Esophagus muscularis mucosa (tissue), 4 donors: ENCODE results near the gene PCDH9. TPM values are rescaled to one million over a fixed set of nuclear protein-coding genes. Genes with fewer than 3 reads are reported as not detected.

Experiments
- DNase-seq: peaks from one replicate; pipeline ENCODE4 v3.0.0-alpha.2; 2017; ENCODE audit errors: extremely low spot score
- H3K27ac ChIP-seq, 4 donors: fragments of 200-600 bp; sonication (generic); replicated peaks in 1 of 4; 1 replicate in 3 of 4; 2 replicates in 1 of 4; pipeline ENCODE4 v1.5.1; 2016 to 2019; ENCODE audit warnings: mild to moderate bottlenecking in 1 of 4
- H3K27me3 ChIP-seq, 4 donors: fragments of 200-600 bp; sonication (generic); one replicate each; pipeline versions ENCODE4 v1.5.1 to v1.6.0; 2016 to 2019
- H3K36me3 ChIP-seq, 4 donors: fragments of 200-600 bp; sonication (generic); one replicate each; pipeline ENCODE4 v1.5.1; 2016 to 2019
- H3K4me1 ChIP-seq, 4 donors: fragments of 200-600 bp; sonication (generic); one replicate each; pipeline ENCODE4 v1.5.1; 2016 to 2019
- H3K4me3 ChIP-seq, 4 donors: fragments of 200-600 bp; sonication (generic); 1 replicate in 2 of 4; 2 replicates in 2 of 4; pipeline ENCODE4 v1.5.1; 2016 to 2019; ENCODE audit warnings: mild to moderate bottlenecking in 4 of 4, moderate library complexity in 1 of 4
- H3K9me3 ChIP-seq, 4 donors: fragments of 200-600 bp; sonication (generic); 1 replicate in 3 of 4; 2 replicates in 1 of 4; pipeline ENCODE4 v1.5.1; 2016 to 2019
- EP300 ChIP-seq: sonication (generic); formaldehyde crosslinking; IDR thresholded peaks from one replicate; pipeline ENCODE4 v1.6.1; 2017; ENCODE audit warnings: antibody characterized with exemption
- POLR2A ChIP-seq: fragments of 450-650 bp; IDR thresholded peaks from one replicate; pipeline ENCODE4 v1.6.1; 2017; ENCODE audit warnings: antibody characterized with exemption, moderate library complexity, mild to moderate bottlenecking, low read depth
- POLR2AphosphoS5 ChIP-seq, 2 donors: sonication (generic); formaldehyde crosslinking; IDR thresholded peaks; one replicate each; pipeline ENCODE4 v1.6.1; 2017; ENCODE audit warnings: antibody characterized with exemption in 2 of 2
- WGBS: methylation state at CpG from one replicate; pipeline ENCODE4 v1.1.5; 2018; 5-methylcytosine and 5-hydroxymethylcytosine counted together
- intact Hi-C: fragments of 100-400 bp; cut with DNase I; formaldehyde crosslinking; loops from one replicate; pipeline ENCODE4 v1.15.1; 2023
- total RNA-seq, 4 donors: library from RNA; depleted of rRNA; stranded (reverse); fragments of >200 nt; gene quantifications; one replicate each; pipeline versions ENCODE4 v1.1.0 to v1.2.1, GENCODE V29; 2016
- TF ChIP-seq, protein P1 (sequence below), 3 experiments: fragments of 200-600 bp in 2 of 3; fragments of 450-650 bp in 1 of 3; sonication (generic) in 2 of 3; IDR thresholded peaks; one replicate each; pipeline ENCODE4 v1.5.1; 2017 to 2019; ENCODE audit warnings: antibody characterized with exemption in 3 of 3, mild to moderate bottlenecking in 2 of 3, moderate library complexity in 1 of 3

PCDH9 gene
- total RNA-seq, 4 donors from 2014 or later: 33.8 to 81.8 (median 49.1) TPM

DNA sequence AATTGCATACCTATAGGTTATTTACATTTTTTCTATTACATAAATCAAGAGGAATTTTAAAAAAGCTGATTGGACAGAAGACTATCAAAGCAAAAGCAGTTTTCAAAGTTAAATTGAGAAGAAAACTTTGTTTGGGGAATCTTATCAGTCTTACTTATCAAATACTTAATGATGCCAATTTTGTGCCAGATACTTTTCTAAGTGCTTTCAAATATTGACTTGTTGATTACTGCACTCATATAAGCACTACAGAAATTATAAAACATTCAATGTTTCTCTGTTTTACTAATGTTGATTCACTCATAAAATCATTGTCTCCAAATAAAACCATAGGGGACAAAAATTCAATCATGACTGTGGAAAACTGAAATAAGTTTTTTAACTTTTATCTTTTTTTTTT lies 36.2 kb downstream of the PCDH9 start:
- H3K4me1 ChIP-seq: peaks cover 0 to 7% (median 0%) of the 10 kb centered on the region in 4 donors
- intact Hi-C loops: no loop called here
- H3K27ac ChIP-seq: no peak overlapping the region
- no peak overlapping the region for H3K4me3 ChIP-seq
- no peaks in the 10 kb centered on the region for H3K9me3 ChIP-seq
- TF ChIP-seq POLR2AphosphoS5 (IDR thresholded peaks at IDR 0.05) (no peak), EP300 (no peak), POLR2A (no peak)
- TF ChIP-seq, protein P1, sequence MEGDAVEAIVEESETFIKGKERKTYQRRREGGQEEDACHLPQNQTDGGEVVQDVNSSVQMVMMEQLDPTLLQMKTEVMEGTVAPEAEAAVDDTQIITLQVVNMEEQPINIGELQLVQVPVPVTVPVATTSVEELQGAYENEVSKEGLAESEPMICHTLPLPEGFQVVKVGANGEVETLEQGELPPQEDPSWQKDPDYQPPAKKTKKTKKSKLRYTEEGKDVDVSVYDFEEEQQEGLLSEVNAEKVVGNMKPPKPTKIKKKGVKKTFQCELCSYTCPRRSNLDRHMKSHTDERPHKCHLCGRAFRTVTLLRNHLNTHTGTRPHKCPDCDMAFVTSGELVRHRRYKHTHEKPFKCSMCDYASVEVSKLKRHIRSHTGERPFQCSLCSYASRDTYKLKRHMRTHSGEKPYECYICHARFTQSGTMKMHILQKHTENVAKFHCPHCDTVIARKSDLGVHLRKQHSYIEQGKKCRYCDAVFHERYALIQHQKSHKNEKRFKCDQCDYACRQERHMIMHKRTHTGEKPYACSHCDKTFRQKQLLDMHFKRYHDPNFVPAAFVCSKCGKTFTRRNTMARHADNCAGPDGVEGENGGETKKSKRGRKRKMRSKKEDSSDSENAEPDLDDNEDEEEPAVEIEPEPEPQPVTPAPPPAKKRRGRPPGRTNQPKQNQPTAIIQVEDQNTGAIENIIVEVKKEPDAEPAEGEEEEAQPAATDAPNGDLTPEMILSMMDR (IDR thresholded peaks at IDR 0.05): no peak
- no peaks in the 10 kb centered on the region for H3K27me3 ChIP-seq
- DNase-seq: no peak
- H3K36me3 ChIP-seq: no peaks in the 10 kb centered on the region

DNA sequence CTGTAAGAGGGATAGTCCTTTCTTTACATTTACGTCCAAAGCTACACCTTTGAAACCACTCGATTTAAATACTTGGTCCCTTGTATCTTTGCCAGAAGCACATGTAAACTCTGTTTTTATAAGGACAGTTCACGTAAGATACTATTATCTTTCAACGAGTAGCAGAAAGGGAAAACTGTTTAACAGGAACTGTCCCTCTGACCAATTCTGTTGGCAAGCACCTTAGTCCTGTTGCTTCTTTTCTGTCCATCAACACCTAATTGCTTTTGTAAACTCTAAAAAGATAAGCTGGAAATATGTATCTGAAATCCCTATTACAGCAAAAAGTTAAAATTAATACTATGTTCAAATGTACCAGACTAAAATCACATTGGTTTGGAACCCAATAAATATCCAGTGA lies 37.4 kb downstream of the PCDH9 start:
- TF ChIP-seq, protein P1 (IDR thresholded peaks at IDR 0.05): no peak
- TF ChIP-seq EP300: no peak
- TF ChIP-seq POLR2AphosphoS5 (IDR thresholded peaks at IDR 0.05): no peak
- TF ChIP-seq POLR2A: no peak
- Histone ChIP-seq H3K27me3 (no peaks in the 10 kb centered on the region), H3K36me3 (no peaks in the 10 kb centered on the region), H3K9me3 (no peaks in the 10 kb centered on the region), H3K4me3 (no peak overlapping the region), H3K4me1 (peaks cover 0 to 7% (median 0%) of the 10 kb centered on the region in 4 donors), H3K27ac (no peak overlapping the region)
- intact Hi-C loops: no loop called here
- WGBS: 57% methylated on average over 4 of the region's 4 CpGs
- no peak for DNase-seq

DNA sequence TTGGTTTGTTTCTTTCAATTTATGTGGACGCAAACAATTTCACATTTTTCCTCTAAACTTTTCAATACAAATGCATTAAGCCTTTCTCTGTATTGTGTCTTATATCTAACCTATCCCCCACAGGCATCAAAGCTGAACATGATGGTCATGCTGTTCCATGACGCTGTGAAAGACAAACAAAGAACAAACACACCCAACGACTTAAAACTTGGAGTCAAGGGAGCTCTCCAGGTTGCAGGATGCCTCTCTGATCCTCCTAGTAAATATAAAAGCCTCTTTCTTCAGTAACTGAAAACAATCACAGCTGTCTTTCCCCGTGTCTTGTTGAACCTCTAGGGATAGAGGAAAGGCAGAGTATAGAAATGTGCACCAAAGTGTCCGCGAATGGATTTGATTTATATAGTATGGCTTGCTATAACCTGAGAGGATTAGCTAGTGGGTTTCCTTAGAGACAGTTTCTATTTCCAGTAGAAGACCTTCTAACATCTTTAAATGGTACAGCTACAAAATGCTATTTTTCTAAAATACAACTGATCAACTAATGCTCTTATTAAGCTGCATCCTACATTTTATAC lies 43.1 kb downstream of the PCDH9 start:
- H3K4me3 ChIP-seq: no peak overlapping the region
- H3K36me3 ChIP-seq: no peaks in the 10 kb centered on the region
- H3K9me3 ChIP-seq: no peaks in the 10 kb centered on the region
- no peak for DNase-seq
- intact Hi-C loops: no loop called here
- H3K27ac ChIP-seq: no peak overlapping the region
- H3K27me3 ChIP-seq: no peaks in the 10 kb centered on the region
- WGBS: 77% methylated on average over 6 of the region's 6 CpGs
- no peaks in the 10 kb centered on the region for H3K4me1 ChIP-seq
- TF ChIP-seq EP300 (no peak), POLR2AphosphoS5 (IDR thresholded peaks at IDR 0.05) (no peak), POLR2A (no peak)
- TF ChIP-seq, protein P1 (IDR thresholded peaks at IDR 0.05): no peak

DNA sequence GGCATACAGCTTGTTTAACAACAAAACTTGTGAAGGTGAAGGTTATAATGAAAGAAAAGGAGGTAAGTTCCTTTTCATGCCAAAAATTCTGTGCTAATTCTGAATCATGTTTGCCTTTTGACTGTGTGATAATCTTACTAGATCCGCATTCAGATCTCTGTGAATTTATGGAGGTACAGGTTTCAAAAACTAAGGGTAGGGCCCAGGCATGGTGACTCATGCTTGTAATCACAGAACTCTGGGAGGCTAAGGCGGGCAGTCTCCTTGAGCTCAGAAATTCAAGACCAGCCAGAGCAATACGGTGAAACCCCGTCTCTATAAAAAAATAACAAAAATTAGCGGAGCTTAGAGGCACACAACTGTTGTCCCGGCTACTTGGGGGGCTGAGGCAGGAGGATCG lies 45.9 kb downstream of the PCDH9 start:
- intact Hi-C loops: no loop called here
- H3K4me1 ChIP-seq: no peaks in the 10 kb centered on the region
- H3K36me3 ChIP-seq: no peaks in the 10 kb centered on the region
- TF ChIP-seq EP300: no peak
- no peak for TF ChIP-seq POLR2A
- TF ChIP-seq POLR2AphosphoS5 (IDR thresholded peaks at IDR 0.05): no peak
- TF ChIP-seq, protein P1 (IDR thresholded peaks at IDR 0.05): no peak
- DNase-seq: no peak
- no peak overlapping the region for H3K27ac ChIP-seq
- H3K27me3 ChIP-seq: no peaks in the 10 kb centered on the region
- WGBS: 97% methylated on average over 7 of the region's 7 CpGs
- no peaks in the 10 kb centered on the region for H3K9me3 ChIP-seq
- no peak overlapping the region for H3K4me3 ChIP-seq

DNA sequence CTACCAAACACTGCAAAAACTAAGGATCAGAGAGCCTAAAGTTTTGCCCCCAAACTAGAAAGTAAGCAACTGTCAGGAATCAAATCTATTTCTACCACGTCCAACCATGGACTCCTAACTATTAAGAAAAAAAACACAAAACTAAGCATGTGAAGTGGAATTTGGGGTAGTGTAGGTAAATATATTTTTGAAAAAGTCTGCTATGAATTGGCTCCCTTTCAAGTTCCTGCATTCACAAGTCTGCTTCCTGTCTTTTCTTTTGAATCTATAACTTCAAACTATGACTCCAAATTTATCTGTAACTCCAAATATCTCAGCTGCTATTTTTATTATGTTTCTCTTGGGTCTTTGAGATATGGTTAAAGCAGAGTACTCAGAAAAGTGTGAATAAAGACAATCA lies 47.0 kb downstream of the PCDH9 start:
- intact Hi-C loops: no loop called here
- Histone ChIP-seq H3K4me1 (no peaks in the 10 kb centered on the region), H3K4me3 (no peak overlapping the region), H3K36me3 (no peaks in the 10 kb centered on the region), H3K27ac (no peak overlapping the region), H3K27me3 (no peaks in the 10 kb centered on the region), H3K9me3 (no peaks in the 10 kb centered on the region)
- no peak for DNase-seq
- 70% methylated on average over 1 of the region's 1 CpG for WGBS
- TF ChIP-seq EP300: no peak
- no peak for TF ChIP-seq POLR2AphosphoS5 (IDR thresholded peaks at IDR 0.05)
